ENCODE measurements around the gene TCEA3.
A peak's percentile ranks its signal among the peaks of the same experiment; 100 is the strongest.

Gene TCEA3

GRCh38 chr1:23446661-23447310, 22.2 kb upstream of the TCEA3 start:
- DNase-seq (ENCODE audit: low read depth) = no peak

DNA sequence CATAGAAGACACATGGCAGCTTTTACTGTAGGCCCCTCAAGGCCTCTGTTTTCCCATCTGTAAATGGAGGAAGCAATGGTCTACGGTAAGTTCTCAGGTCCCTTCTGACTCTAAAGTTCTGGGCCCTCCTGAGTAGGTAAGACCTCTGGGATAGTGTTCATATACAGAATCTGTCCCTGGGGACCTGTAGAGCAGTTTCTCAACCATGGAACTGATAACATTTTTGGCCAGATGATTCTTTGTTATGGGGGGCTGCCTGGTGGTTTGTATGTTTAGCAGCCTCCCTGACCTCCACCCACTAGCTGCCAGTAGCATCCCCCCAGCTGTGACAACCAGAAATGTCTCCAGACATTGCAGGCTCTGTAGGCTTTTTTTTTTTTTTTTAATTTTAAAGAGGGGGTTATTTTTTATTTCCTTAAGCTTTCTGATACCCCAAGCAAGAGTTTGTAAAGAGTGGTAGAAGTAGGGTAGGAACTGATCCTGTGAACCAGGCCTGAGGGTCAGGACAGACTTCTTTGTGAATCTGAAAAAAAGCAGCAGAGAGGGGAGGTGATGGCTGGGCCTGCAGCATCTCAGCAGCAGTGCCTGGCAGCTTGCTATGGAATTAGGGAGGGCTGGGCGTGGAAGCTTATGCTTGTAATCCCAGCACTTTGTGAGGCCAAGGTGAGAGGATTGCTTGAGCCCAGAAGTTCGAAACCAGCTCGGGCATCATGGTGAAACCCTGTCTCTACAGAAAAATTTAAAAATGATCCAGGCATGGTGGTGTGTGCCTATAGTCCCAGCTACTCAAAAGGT, 20.2 kb upstream of the TCEA3 start:
- DNase-seq (ENCODE audit: low read depth) = no peak

DNA sequence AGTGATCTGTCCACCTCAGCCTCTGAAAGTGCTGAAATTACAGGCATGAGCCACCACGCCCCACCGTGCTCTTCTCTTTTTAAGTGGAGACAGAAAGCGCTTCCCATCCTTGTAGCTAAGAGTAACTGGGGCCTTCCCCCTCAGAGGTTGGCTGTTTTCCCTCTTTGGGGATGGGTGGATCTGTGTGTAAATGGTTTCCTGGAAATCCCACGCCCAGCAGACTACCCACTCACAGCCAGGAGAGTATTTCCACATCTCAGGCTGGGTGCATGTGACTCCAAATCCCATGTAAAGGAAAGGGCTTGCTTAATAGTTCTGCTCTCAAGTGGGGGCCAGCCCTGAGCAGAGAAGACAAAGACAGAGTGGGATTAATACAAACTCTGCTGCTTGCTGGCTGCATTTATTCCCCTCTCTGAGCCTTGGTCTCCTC, 19.6 kb upstream of the TCEA3 start:
- no peak for DNase-seq (ENCODE audit: low read depth)

DNA sequence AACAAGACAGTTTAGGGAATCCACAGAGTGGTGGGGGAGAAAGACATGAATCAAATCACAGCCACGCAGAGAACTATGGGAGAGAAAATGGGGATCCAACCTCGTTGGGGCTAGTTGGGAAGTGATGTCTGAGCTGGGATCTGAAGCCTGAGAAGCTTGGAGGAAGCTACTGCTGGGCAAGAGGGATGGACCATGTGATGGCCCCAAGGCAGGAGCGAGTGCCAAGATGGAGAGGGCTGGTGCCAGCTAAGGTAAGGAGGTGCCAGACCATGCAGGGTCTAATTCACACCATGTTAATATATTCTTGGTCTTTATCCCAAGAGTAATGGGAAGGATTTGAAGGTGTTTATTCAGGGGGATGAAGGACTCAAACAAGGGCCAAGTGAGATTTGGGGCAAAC, 18.2 kb upstream of the TCEA3 start:
- DNase-seq (ENCODE audit: low read depth) = no peak

- DNase-seq (ENCODE audit: low read depth) = no peak
These were observed 17.0 kb upstream of the TCEA3 start for GRCh38 chr1:23441446-23442148.

- DNase-seq (ENCODE audit: low read depth) = no peak
These were observed 14.0 kb upstream of the TCEA3 start for GRCh38 chr1:23438545-23438944.

- no peak for DNase-seq (ENCODE audit: low read depth)
These were observed 12.8 kb upstream of the TCEA3 start for GRCh38 chr1:23437355-23437664.

DNA sequence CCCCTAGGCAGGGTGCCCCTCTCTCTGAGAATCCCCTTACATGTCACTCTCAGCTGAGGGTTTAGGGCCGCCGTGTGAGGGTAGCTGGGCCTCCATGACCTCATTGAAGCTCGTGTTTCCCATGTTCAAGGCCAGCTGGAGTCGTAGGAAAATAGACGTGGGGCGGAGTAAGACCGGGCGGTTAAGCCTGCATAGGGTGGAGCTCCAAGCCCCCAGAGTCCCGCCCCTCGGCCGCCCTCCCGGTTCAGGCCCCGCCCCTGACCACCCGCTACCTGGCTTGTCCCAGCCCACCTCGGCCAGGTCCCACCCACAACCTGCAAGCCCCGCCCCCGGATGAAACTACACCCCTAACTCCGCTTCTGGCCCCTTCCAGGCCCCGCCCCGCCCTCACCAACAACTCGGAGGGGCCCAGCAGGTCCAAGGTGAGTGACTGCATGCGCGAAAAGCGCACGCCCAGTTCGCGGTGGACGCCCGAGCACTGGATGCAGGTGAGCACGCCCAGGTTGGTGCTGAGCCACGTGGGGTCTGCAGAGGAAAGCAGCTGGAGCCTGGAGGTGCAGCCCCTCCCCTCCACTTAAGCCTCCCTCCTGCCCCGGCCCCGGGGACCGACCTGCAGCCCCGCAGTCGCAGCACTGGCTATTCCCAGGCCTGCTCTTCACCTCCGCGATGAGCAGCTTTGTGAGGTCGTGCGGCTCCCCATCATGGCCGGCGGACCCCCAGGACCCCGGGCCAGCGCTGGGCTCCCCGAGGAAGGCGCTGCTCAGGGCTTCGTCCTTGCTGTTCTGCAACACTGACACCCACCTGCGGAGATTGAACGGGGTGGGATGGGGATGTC, 12.2 kb upstream of the TCEA3 start:
- no peak for DNase-seq (ENCODE audit: low read depth)

- no peak for DNase-seq (ENCODE audit: low read depth)
These were observed 9.8 kb upstream of the TCEA3 start for GRCh38 chr1:23434260-23434775.

DNA sequence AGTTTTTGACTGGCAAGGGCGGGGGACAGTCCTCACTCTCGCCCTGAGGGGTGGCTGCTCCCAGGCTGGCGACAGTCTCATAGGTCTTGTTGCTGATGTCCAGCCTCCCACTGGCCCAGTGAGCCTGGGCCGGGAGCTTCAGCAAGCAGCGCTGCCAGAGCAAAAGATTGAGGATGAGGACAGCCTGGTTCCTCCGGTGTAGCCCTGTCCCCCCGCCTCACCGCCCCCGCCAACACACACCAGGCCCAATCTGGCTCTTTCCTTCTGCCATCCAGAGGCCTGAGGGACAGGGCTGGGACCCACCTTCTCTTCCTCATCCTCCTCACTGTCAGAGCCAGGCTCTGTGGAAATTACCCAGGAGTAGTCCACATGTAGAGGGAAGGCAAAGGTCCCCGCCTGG, 8.6 kb upstream of the TCEA3 start:
- no peak for DNase-seq (ENCODE audit: low read depth)

DNA sequence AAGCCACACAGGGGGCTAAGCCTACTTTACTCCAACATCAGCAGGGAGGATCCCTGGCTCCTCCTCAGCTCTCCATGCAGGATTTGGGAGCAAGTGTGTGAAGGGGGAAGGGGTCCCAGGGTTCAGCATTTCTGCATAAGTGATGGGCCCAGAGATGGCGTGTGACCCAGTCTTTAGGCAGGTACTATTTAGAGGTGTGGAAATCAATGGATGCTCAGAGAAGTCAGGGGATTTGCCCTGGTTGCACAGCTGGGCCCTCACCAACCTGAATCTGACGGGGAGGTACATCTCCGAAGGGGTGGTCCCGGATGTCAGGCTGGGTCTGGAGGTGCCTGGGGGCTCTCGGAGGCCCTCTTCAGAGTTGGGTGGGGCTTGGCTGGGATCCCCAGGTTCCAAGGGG, 6.9 kb upstream of the TCEA3 start:
- no peak for DNase-seq (ENCODE audit: low read depth)

GRCh38 chr1:23430803-23431202, 6.3 kb upstream of the TCEA3 start:
- DNase-seq (ENCODE audit: low read depth) = no peak

DNA sequence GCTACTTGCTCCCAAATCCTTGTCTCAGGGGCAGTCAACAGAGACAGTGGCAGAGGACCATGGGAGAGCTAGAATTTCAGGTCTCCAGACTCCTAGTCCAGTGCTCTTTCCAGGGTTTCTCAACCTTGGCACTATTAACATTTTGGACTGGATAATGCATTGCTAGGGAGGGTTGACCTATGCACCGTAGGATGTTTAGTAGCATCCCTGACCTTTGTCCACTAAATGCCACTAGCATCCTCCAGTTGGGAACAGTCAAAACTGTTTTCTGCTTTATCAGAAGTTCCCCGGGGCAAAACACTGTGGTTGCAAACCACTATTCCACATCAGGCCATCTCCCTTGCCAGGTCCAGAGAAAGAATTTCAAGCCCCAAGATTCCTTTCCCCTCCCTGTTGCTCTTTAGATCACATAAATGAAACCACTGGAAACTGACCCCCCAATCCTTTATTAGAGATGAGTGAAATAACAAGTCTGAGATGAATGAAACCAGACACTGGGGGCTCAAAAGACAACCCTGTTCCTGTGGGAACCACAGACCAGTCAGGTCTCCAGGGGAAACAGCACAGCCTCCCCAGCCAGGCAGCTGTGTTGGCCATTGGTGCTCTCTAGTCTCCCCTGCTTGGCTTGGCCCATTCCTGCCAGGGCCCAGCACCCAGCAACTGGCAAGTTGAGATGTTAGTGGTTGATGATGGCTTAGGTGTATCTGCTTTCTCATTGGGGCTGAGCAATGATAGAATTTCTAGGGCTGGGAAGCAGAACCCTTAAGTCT, 3.8 kb upstream of the TCEA3 start:
- DNase-seq (ENCODE audit: low read depth) = no peak

GRCh38 chr1:23427550-23427949, 3.0 kb upstream of the TCEA3 start:
- DNase-seq (ENCODE audit: low read depth) = no peak

- DNase-seq (ENCODE audit: low read depth) = no peak
These were observed 2.3 kb upstream of the TCEA3 start for GRCh38 chr1:23426828-23427227.

- DNase-seq (ENCODE audit: low read depth) = no peak
These were observed 596 bp upstream of the TCEA3 start for GRCh38 chr1:23425193-23425494.

GRCh38 chr1:23423415-23424292, 894 bp downstream of the TCEA3 start:
- DNase-seq (ENCODE audit: low read depth) = no peak

DNA sequence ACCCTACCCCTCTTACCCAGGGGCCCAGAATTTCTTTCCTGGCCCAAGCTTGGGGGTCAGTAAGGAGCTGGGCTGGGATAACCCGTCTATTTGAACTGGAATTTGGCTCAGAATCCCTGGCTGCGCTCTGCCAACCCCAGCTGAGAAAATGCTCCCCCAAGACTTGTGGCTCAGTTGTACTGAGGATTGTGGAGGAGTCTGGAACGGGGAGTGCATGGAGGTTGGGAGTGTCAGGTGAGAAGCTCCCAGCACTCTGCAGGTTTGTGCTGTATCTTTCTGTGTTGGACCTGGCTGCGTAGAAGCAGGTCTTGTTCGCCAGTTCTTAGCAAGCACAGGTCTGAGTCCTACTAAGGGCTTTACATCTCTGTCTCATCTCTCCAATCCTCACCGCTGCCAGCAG, 1.6 kb downstream of the TCEA3 start:
- DNase-seq (ENCODE audit: low read depth) = no peak

- peak; percentile 76 for DNase-seq (ENCODE audit: low read depth)
These were observed 2.2 kb downstream of the TCEA3 start for GRCh38 chr1:23422241-23422877.

GRCh38 chr1:23421753-23422240, 2.8 kb downstream of the TCEA3 start:
- DNase-seq (ENCODE audit: low read depth) = peak; percentile 50
